ENCODE results near the gene OSTM1. TPM values are rescaled to one million over a fixed set of nuclear protein-coding genes. Genes with fewer than 3 reads are reported as not detected.

Gene OSTM1
- total and polyA plus RNA-seq, 2 experiments from 2014 or later = 17.4 to 28.1 TPM

GRCh38 chr6:108051481-108051880 is 23.1 kb downstream of the OSTM1 start (continued):
- TF ChIP-seq REST (IDR thresholded peaks at IDR 0.05; ENCODE audit: unreplicated experiment) (no peak), CTCF (conservative IDR thresholded peaks at IDR 0.05; ENCODE audit: low read depth in 2 of 2) (no peak), CREB1 (CRISPR knock-in tag; IDR thresholded peaks at IDR 0.05; ENCODE audit: low read depth) (no peak), EZH2phosphoT487 (IDR thresholded peaks at IDR 0.05; ENCODE audit: unreplicated experiment) (no peak), EZH2 (IDR thresholded peaks at IDR 0.05; ENCODE audit: low read depth, unreplicated experiment) (no peak), POLR2AphosphoS5 (IDR thresholded peaks at IDR 0.05; ENCODE audit: low read depth) (no peak), NANOG (IDR thresholded peaks at IDR 0.05; ENCODE audit: borderline replicate concordance) (no peak), ZNF114 (CRISPR knock-in tag; IDR thresholded peaks at IDR 0.05) (no peak), STAT1 (IDR thresholded peaks at IDR 0.05; ENCODE audit: unreplicated experiment) (no peak), JUNB (IDR thresholded peaks at IDR 0.05; ENCODE audit: unreplicated experiment) (no peak), ZNF331 (CRISPR knock-in tag; IDR thresholded peaks at IDR 0.05; ENCODE audit: low read depth) (no peak)

GRCh38 chr6:108039681-108040080 is 34.9 kb downstream of the OSTM1 start:
- Mint-ChIP-seq H3K4me3 (no peak overlapping the region), H3K27me3 (ENCODE audit: insufficient read depth, low read depth, poor library complexity) (no peaks in the 10 kb centered on the region), H3K9me3 (no peaks in the 10 kb centered on the region), H3K27ac (no peak overlapping the region), H3K36me3 (ENCODE audit: low read depth) (peaks cover 71% of the 10 kb centered on the region), H3K4me1 (no peaks in the 10 kb centered on the region; the same call in 2 of the 3 replicates)
- TF ChIP-seq CREB1 (CRISPR knock-in tag; IDR thresholded peaks at IDR 0.05; ENCODE audit: low read depth) (no peak), CTCF (conservative IDR thresholded peaks at IDR 0.05; ENCODE audit: low read depth in 2 of 2) (no peak), EZH2phosphoT487 (IDR thresholded peaks at IDR 0.05; ENCODE audit: unreplicated experiment) (no peak), NANOG (IDR thresholded peaks at IDR 0.05; ENCODE audit: borderline replicate concordance) (no peak), JUNB (IDR thresholded peaks at IDR 0.05; ENCODE audit: unreplicated experiment) (no peak), STAT1 (IDR thresholded peaks at IDR 0.05; ENCODE audit: unreplicated experiment) (no peak), EZH2 (IDR thresholded peaks at IDR 0.05; ENCODE audit: low read depth, unreplicated experiment) (no peak), ZNF331 (CRISPR knock-in tag; IDR thresholded peaks at IDR 0.05; ENCODE audit: low read depth) (no peak)
- Histone ChIP-seq H4K20me1 (replicated peaks; ENCODE audit: insufficient read depth) (no peaks in the 10 kb centered on the region), H3K4me1 (ENCODE audit: insufficient read depth) (no peaks in the 10 kb centered on the region), H3K27ac (ENCODE audit: low read depth) (no peak overlapping the region), H3K27me3 (ENCODE audit: insufficient read depth) (no peaks in the 10 kb centered on the region), H3K4me2 (no peak overlapping the region), H3K79me2 (replicated peaks; ENCODE audit: insufficient read depth) (no peaks in the 10 kb centered on the region), H2AFZ (no peak overlapping the region), H3K36me3 (ENCODE audit: insufficient read depth) (peaks cover 3% of the 10 kb centered on the region; the same call in 1 of the 2 replicates), H3F3A (replicated peaks; ENCODE audit: low read depth) (no peaks in the 10 kb centered on the region), H3K9me2 (ENCODE audit: insufficient read depth) (no peaks in the 10 kb centered on the region), H3K4me3 (no peak overlapping the region)
- ATAC-seq (no peak), DNase-seq (ENCODE audit: low spot score) (no peak)

Measured in GM23338 (cell line).